Activated CD4-positive, alpha-beta T cell treated with anti-CD3 and anti-CD28 coated beads for 24 hours (primary cell): ENCODE data around the gene PHTF2.

Experiments
- DNase-seq, 2 donors: peaks; one replicate each; pipeline ENCODE4 v3.0.0-alpha.2; 2020; ENCODE audit warnings: low read depth in 2 of 2

The PHTF2 gene

DNA sequence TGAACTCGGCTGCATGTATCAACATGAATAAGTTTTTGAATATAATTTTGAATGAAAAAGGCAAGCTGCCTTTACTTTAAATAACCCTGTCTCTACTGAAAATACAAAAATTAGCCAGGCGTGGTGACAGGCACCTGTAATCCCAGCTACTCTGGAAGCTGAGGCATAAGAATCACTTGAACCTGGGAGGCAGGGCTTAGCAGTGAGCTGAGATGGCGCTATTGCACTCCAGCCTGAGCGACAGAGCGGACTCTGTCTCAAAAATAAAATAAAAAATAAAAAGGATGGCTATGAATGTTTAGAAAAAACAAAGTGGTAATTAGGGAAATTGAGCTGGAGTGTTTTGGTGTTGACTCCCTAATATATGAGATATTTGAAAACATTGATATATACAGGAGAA, 133.3 kb downstream of the PHTF2 start:
- no peak for DNase-seq

DNA sequence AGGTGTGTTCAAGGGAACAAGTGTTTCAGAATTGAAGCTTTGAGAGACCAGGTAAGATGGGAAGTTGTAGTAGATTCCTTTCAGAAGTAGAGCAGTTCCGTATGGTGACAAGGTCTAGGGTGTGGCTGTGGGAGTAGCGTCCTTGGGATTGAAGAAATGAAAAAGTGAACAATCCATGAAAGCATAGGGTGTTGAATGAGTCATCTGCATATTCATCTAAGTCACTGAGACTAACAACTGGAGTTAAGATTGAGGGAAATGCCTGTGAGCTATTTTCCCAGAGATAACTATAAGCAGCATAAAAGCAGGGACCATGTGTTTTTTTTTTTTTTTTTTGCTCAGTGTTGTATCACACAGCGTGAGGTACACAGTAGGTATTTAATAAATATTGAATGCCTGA, 134.8 kb downstream of the PHTF2 start:
- DNase-seq: no peak

DNA sequence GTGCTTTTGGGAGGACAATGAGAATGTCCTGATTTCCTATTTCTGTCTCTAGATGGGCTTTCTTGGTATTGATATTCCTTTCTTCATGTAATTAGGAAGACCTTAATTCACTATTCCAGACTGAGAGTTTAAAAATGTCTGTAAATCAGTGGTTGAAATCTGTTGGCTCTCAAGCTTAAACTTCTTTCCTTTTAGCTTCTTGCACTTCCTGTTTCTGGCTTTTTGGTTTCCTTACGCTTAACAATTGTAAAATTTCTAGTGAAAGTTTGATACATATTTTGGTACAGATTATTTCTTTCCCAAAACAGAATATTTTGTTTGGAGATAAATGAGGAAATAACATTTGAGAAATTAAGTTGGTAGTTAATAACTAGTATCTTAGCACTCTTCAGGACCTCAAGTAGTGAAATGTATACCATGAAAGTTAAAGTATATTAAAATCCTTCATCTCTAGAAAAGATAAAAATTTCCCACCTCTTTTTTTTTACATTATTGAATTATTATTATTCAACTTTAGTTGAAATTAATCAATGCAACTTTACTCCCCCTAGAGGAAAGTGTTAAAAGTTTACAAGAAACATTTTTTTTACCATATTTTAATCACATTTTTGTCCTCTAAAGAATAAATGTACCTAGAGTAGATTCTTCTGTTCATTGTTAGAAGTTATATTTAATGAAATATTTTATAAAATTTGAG, 137.2 kb downstream of the PHTF2 start:
- DNase-seq: no peak

DNA sequence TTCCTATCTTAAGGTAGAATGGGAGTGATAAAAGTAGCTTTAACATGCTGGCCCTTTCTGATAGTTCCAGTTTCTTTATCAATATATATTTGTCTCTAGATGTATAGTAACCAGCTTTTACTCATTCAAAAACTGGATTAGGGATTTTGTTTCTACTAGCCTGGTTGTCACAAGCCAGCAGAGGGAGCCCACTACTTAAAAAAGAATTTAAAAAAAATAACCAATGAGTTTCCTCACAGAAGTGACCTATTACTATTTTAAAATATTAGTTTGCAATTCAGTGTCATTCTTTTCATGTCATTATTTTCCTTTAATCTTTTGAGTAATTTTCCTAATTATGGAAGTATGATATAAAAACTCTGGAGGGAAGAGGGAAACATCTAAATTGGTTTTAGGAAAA, 142.1 kb downstream of the PHTF2 start:
- no peak for DNase-seq

DNA sequence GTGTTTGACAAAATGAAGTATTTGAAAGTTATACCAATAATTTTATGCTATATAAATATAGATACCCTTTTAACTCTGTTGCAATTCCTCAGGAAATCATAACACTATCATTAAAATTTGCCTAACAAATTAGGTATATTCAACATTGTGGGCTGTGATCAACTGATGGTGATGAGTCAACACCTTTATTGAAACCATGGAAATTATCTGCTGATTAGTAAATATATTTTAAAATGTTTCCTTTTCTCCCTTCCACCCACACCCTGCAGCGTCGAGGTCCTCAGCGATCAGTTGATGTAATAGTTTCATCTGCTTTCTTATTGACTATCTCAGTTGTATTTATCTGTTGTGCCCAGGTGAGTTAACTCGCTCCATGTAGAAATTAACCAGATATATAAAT, 143.9 kb downstream of the PHTF2 start:
- no peak for DNase-seq

DNA sequence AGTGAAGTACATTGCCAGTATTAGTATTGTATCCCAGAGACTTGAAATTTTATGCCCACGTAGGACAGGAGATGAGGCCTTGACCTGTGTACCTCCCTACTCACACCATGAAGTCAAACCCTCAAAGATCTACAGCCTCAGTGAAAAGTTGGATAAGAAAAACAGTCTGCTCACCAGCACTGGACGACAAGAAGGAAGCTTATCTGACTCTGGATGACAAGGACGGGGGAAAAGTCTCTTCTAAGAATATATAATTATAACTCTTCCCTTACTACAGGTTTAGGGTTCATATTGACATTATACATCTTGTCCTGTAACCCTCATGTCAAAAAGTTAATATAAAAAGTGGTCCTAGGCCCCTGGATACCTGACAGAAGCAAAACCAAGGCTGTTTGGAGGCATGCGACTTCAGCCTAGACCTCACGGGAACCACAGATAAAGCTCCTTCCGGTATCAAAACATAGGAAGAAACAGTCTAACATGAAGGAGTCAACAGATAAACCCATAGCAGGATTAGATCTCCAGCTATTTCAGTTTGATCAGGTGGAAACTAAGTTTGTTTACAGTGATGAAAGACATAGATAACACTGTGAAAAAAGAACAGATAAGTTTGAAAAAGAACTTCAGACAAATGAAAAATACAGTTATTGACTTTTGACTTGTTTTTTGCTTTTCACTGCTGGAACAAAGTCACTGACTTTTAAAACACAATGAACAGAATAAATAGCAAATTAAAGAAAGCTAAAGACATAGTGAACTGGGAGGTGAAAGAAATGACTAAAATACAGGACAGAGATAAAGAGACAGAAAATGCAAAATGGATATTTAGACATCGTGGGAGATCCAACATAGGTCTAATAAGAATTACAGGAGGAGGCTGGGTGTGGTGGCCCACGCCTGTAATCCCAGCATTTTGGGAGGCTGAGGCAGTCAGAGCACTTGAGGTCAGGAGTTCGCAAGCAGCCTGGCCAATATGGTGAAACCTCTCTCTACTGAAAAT, 145.9 kb downstream of the PHTF2 start:
- no peak for DNase-seq

DNA sequence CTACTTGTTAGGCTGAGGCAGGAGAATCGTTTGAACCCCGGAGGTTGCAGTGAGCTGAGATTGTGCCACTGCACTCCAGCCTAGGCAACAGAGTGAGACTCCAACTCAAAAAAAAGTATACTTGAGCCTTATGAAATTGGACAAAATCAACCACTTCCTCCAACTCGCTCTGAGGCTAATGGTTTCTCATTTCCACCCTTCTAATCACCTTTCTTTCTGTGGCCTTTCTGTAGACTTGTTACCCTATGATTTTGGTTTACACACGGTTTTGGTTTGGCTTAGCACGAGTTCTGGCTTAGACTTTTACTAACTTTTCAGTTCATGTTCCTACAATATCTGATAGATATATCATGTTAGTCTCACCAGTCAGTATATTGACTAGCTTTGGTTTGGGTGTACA, 152.0 kb downstream of the PHTF2 start:
- no peak for DNase-seq

DNA sequence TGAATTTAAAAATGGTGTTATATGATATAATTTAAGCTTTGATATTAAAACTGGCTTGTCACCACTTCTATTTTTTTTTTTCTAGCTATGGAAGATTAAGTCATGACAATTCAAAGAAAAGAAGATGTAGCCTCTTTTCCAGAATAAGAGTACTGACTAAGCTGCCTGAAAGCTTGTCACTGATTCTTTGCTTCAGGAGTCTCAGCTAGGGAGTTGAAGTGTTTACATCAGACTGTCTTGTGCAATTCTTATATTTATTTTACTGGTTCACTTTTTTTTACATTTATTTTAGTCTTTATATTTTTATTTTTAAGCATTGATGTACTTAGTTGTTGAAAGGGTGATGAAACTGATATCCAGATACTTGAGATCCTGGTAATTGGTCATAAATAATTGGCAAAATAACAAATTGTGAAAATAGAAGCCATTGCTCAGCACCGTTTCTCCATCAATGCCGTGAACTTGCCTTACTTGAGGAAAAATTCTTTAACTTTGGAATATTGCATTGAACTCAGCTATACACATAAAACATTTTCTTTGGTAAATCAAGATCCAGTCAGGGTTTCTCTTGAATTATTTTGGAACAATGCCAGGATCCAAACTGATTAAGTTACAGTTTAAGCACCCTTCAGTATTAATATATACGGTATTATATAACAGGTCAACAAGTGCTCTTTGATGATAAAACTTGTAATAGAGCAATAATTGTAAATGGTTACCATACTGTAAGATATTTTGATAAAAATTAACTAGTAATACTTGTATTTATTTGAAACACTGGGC, 156.4 kb downstream of the PHTF2 start:
- no peak for DNase-seq

DNA sequence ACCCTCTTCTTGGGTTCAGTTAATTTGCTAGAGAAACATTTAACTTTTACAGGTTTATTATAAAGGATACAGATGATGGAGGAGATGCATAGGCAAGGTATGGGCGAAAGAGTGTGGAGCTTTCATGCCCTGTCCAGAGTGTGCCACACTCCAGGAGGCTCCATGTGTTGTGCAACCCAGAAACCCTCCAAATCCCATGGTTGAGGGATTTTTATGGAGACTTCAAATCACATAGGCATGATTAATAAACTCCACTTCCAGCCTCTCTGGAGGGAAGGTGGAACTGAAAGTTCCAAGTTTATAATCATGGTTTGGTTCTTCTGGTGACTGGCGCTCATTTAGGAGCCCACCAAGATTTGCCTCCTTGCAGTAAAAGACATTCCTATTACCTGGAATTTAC, 159.9 kb downstream of the PHTF2 start:
- no peak for DNase-seq

DNA sequence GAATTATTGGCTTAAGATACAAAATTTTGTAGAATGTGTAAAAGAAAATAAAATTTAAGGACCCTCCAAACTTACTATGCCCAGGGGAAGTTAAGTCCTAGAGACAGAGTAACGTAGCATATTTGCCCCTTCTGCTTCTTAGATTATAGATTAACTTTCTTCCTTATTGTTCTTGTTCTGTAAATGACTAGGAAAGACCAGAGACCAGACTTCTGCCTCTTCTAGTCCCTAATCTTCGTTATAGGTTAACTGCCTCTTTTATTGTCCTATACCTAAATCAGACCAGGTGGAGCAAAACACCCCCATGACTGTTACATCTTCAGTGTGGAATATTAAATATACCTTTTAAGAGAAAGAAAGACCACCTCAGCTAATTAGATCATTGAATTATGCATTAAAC, 160.5 kb downstream of the PHTF2 start:
- DNase-seq: no peak

DNA sequence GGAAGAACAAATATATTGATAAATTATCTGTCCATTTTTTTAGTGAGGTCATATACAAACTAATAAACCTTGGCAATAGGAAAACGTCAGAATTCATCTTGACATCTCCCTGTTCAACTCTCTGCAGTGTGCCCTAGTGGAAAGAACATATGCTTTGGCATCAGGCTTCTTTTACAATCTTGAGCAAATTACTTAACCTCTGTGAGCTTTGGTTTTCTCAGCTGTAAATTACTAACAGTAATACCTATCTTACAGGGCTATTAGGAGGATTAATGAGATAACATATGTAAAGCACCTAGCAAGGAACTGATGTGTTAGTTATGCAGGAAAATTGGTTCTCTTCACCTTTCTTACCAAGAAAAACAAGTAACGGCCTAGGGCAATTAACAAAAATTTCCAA, 161.8 kb downstream of the PHTF2 start:
- no peak for DNase-seq

DNA sequence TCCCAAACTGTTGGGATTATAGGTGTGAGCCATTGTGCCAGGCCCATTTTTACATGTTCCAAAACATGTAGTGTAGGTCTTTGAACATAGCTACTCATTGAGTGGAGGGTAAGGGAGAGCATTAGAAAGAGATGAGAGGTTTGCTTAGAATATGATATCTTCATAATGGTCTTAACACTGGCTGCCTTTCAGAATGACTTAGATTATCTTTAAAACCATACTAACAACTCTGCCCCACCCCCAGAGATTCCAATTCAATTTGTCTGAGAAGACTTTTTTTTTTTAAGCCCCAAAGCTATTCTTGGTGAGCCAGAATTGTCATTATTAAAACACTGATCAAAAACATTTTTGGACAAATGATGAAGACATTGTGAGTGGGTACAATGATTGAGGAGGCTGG, 168.9 kb downstream of the PHTF2 start:
- DNase-seq: no peak

DNA sequence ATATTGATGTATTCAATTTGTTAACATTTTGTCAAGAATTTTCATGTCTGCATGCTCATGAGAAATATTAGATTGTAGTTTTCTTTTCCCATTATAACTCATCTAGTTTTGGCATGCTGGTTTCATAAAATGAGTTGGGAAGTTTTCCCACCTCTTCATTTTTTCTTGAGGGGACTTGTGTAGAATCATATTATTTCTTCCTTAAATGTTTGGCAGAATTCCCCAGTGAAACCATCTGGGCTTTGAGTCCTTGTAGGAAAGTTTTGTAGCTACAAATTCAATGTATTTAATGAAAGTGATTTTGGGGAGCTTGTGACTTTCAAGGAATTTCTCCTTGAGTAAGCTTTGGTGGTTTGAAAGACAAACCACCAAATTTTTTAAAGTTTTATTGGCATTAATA, 173.2 kb downstream of the PHTF2 start:
- DNase-seq: no peak

DNA sequence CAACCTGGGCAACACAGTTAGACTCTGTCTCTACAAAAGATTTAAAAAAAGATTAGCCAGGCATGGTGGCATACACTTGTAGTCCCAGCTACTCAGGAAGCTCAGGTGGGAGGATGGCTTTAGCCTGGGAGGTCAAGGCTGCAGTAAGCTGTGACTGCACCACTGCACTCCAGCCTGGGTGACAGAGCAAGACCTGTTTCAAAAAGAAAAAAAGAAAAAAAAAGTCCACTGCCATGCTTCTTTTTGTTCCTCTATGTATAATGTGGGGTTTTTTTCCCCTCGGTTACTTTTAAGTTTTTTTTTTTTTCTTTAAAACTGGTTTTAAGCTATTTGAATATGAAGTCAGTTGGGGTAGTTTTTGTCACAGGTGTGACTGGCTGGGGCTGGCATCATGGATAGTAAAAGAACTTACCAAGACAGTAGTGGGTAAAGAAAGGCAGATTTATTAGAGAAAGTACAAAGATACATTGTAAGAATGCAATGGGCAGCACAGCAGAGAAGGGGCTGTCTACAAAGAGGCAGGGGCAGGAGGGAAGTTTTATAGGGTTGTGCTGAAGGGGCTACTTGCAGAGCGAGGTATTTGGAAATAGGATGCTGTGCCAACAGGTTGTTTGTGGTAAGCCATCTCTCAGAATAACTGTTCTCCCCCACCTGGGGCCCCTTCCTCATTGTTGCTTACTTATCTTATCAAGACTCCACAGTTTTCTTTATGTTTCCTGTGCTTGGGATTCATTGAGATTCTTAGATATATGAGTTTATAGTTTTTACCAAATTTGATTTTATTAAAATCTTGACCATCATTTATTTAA, 177.3 kb downstream of the PHTF2 start:
- no peak for DNase-seq

DNA sequence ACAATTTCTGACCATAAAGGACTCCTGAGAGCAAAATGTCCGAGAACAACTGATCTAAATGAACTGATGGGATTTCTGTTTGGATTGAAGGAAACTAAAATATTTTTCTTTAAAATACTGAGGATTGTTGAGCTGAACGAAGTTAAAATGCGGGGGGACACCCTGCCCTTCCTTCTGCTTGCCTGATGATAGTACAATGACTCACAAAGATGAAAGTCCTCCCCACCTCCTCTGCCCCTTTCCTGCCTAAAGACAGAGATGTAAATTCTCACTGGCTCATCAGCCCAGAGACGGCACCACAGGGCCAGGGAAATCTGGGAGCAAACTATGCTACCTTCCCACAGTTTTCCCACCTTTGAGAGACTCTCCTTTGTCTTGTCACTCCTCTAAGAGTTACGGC, 180.6 kb downstream of the PHTF2 start:
- no peak for DNase-seq

DNA sequence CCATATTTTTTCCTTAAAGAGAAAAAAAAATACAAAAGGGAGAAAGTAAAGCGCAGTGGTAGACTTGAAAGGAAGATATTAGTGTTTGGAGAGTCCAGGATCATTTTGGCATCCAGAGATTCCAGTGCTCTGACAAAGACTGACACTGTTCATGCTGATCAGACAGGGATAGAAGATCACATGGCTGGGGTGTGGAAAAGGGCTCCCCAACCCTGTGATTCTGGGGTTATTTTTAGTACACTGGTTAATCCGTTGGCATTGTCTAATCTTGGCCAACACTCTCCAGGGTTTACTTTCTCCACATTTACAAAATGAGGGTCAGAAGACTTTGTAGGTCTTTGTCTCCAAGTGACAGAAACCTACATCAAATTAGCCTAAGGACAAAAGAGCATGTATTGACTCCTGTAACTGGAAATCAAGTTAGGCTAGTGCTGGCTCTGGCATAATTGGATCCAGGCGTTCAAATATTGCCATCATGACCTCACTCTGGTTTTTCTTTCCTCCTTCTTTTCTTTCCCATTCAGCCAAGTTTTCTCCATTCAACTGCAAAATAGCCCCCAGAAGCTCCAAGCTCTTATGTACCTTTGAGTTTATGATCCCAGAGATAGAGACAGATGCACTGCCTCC, 181.6 kb downstream of the PHTF2 start:
- DNase-seq: no peak

DNA sequence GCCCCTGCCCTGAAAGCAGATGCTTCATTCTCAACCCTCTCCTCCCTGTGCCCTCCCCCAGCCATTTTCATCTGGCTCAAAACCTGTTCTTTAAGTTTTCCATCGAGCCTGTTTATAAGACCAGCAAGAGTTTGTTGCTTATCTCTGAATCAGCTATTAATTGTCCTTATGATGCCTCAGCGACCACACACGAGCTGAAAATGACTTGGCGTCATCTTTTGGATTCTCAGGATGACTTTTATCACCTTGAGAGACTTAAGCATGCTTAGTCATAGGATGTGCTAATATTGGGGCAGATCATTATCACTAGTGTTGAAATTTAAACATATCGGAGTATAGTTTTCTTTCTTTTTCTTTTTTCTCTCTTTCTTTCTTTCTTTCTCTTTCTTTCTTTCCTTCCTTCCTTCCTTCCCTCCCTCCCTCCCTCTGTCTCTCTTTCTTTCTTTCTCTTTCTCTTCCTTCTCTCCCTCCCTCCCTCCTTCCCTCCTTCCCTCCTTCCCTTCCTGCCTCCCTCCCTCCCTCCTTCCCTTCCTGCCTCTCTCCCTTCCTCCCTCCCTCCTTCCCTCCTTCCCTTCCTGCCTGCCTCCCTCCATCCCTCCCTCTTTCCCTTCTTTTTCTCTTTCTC, 184.5 kb downstream of the PHTF2 start:
- no peak for DNase-seq

DNA sequence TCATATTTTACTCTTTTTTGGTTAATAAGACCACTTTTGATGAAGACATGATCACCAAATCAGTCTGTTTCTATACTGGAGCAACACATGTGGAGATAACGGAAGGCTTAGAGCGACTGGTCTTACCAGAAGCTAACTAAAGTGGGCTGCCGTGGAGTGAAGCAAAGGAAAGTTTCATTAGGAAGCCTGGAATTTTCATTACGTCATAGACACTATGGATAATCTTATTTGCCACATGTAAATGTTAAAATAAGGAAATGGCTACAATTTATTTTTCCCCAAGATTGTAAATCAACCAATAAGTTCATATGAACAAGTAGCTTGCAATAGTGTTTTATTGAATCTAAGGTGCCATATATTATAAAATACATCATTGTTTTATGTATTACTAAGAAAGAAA, 185.4 kb downstream of the PHTF2 start:
- DNase-seq: no peak

DNA sequence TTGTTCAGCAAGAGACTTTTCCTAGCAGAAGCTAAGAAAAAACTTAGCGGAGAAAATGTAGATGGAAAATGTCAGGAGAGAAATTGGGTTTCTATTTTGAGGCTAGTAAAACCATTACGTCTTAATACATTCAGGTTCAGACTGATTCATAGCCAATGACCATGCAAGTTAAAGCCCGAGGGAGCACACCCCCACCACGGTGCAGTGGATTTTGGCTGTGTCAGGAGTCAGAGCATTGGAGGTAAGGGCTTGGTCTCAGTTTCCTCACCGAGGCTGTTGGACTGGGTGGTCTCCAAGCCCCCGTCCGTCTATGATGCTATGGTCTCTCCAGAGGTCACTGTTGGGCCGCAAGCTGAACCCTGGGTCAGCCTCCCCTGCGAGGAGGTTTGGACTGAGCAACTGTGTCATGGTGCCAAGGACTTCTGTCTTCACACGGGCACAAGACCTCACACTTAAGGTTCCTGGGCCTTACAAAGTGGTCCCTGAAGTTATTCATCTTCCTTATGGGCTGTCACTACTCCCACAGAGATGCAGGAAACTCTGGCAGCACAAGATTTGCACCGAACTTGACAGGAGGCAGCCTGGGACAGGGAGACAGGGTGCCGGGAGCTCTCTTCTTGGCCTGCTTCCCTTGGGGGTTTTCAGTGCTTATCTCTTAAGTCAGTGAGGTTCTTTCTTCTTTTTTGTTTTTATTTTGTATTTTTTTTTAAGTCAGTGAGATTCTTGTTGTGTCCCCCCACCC, 186.8 kb downstream of the PHTF2 start:
- no peak for DNase-seq

DNA sequence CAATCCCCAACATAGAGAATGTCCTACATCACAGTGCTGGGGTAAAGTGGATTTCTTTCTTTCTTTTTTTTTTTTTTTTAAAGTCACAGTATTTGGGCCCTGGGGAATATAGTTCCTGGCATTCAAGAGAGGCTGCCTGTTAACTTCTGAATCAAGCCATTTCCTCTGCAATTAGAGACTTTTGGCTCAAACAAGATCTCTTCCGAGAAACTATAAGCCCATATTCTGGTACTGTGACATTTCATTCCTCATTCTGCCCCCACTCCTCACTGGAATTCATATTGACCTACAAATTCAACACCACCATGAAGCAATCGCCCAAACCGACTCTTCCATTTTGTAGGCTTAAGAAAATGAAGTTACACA, 187.4 kb downstream of the PHTF2 start:
- DNase-seq: no peak
